Right lobe of liver (tissue), 6 donors: ENCODE results near the gene TAOK3. TPM values are rescaled to one million over a fixed set of nuclear protein-coding genes. Genes with fewer than 3 reads are reported as not detected.
A peak's percentile ranks its signal among the peaks of the same experiment; 100 is the strongest.

Source experiments
- ATAC-seq, 4 donors: fragments of 200-7000 bp; cut with Tn5 transposase; one replicate each; pipeline ENCODE4 v1.9.1; 2020; ENCODE audit warnings: mild to moderate bottlenecking in 4 of 4, moderate library complexity in 4 of 4
- DNase-seq, 3 donors: peaks; one replicate each; pipeline ENCODE4 v3.0.0-alpha.2; 2020
- H3K27ac ChIP-seq, 3 donors: fragments of 200-600 bp; one replicate each; pipeline ENCODE4 v1.8.0; 2022
- H3K27me3 ChIP-seq, 2 donors: fragments of 200-600 bp; one replicate each; pipeline ENCODE4 v1.8.0; 2022
- H3K36me3 ChIP-seq, 4 donors: fragments of 200-600 bp; sonication (generic) in 1 of 4; one replicate each; pipeline versions ENCODE4 v1.5.1 to v1.8.0; 2017 to 2022; ENCODE audit warnings: control low read depth in 1 of 4
- H3K4me1 ChIP-seq, 4 donors: fragments of 200-600 bp; sonication (generic) in 1 of 4; one replicate each; pipeline versions ENCODE4 v1.5.1 to v1.8.0; 2017 to 2022; ENCODE audit warnings: control low read depth in 1 of 4
- H3K4me3 ChIP-seq, 3 donors: fragments of 200-600 bp; one replicate each; pipeline ENCODE4 v1.8.0; 2022
- H3K9me3 ChIP-seq, 4 donors: fragments of 200-600 bp; sonication (generic) in 1 of 4; one replicate each; pipeline versions ENCODE4 v1.5.1 to v1.8.0; 2017 to 2022; ENCODE audit warnings: control low read depth in 1 of 4
- CTCF ChIP-seq, 4 donors: fragments of 200-600 bp in 3 of 4; fragments of 450-650 bp in 1 of 4; IDR thresholded peaks; one replicate each; pipeline versions ENCODE4 v1.5.1 to v1.8.0; 2016 to 2022; ENCODE audit warnings: antibody characterized with exemption in 4 of 4, mild to moderate bottlenecking in 2 of 4
- POLR2A ChIP-seq: fragments of 450-650 bp; IDR thresholded peaks from one replicate; pipeline ENCODE4 v1.6.1; 2017; ENCODE audit warnings: antibody characterized with exemption, mild to moderate bottlenecking
- WGBS: methylation state at CpG from one replicate; pipeline ENCODE4 v1.1.6; 2018; ENCODE audit warnings: low coverage, low lambda C conversion rate; ENCODE audit not compliant: insufficient coverage; ENCODE audit errors: missing lambda C conversion rate; 5-methylcytosine and 5-hydroxymethylcytosine counted together
- intact Hi-C, 2 donors: fragments of 100-400 bp; cut with DNase I; formaldehyde crosslinking; loops; one replicate each; pipeline versions ENCODE4 v1.11.2 to v1.14.1; 2022
- total RNA-seq, 6 experiments: library from RNA; depleted of rRNA in 2 of 6; stranded (reverse); fragments of >200 nt in 2 of 6; fragmentation: NEBNext Ultra II Directional in 3 of 6; extraction: Animal tissue kit (Norgen Biotek cat#: 25700) in 3 of 6; gene quantifications; one replicate each; pipeline versions ENCODE4 v1.1.0 to v1.2.4, GENCODE V29; 2016 to 2023
- donor health status: DM: no; HTN: yes; CAD: no.
- donor health status: DM: no; HTN: no; CAD: no.
- donor health status: DM: no; HTN: no; CAD: no.
- donor health status: DM: no; HTN: yes; CAD: no.
- donor health status: DM: no; HTN: yes; CAD: no.

The TAOK3 gene
- total RNA-seq, 6 experiments from 2014 or later = 12.2 to 21.9 (median 17.7) TPM

DNA sequence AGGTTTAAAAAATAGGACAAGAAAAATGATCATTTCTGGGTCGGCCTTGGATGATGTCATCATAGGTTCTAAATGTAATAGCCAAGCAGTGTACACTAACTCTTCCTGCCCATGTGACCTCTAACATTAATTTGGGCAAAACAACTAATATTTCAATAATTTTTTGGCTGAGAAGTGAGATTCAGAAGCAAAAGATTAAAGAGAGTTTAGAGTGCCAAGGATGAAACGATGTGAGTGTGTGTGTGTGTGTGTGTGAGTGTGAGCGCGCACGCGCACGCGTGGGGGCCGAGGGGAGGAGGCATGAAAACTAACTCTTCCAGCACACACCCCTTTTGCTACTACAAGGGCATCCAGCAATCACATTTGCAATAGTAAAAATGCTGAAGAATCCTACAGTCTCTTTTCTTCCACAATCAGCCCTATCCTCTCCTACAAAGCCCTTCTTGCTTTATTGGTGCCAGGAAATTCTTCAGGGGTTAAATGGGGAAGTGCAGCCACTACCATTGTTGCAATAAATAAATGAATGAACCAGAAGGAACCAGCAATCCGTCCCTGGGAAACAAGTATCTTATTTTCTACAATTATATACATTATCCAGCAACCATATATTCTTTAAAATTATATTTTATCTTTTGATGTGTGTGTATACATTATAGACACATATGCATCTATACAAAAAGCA lies 183.9 kb downstream of the TAOK3 start:
- intact Hi-C loops = loop anchor here in 1 of 2 donors (10.0 kb wide), 1 partner anchor 186 kb away; the partner anchor contains the start of genes SUDS3 and TAOK3
- DNase-seq (no peak), ATAC-seq (no peak)
- H3K9me3 ChIP-seq = no peaks in the 10 kb centered on the region
- TF ChIP-seq POLR2A (no peak), CTCF (IDR thresholded peaks at IDR 0.05) (no peak)
- H3K27ac ChIP-seq = no peak overlapping the region
- H3K27me3 ChIP-seq = no peaks in the 10 kb centered on the region
- 71% methylated on average over 10 of the region's 10 CpGs for WGBS
- H3K4me1 ChIP-seq = peaks cover 0 to 2% (median 0%) of the 10 kb centered on the region in 4 donors
- no peak overlapping the region for H3K4me3 ChIP-seq
- H3K36me3 ChIP-seq = no peaks in the 10 kb centered on the region

- TF ChIP-seq POLR2A = no peak
- no peak for TF ChIP-seq CTCF (IDR thresholded peaks at IDR 0.05)
- intact Hi-C loops = loop anchor here in 1 of 2 donors (10.0 kb wide), 1 partner anchor 187 kb away; the partner anchor contains the start of genes SUDS3 and TAOK3
- peaks cover 0 to 12% (median under 1%) of the 10 kb centered on the region in 4 donors for H3K4me1 ChIP-seq
- no peaks in the 10 kb centered on the region for H3K9me3 ChIP-seq
- no peaks in the 10 kb centered on the region for H3K27me3 ChIP-seq
- 84% methylated on average over 6 of the region's 6 CpGs for WGBS
- DNase-seq (no peak), ATAC-seq (no peak)
- no peaks in the 10 kb centered on the region for H3K36me3 ChIP-seq
- no peak overlapping the region for H3K27ac ChIP-seq
- no peak overlapping the region for H3K4me3 ChIP-seq
Measured at GRCh38 chr12:118187751-118188435, 184.8 kb downstream of the TAOK3 start.

- ATAC-seq (no peak), DNase-seq (no peak)
- intact Hi-C loops = loop anchor here in 1 of 2 donors (10.0 kb wide), 1 partner anchor 189 kb away; the partner anchor contains the start of genes SUDS3 and TAOK3
- Histone ChIP-seq H3K4me3 (no peak overlapping the region), H3K4me1 (peaks cover 0 to 20% (median 5%) of the 10 kb centered on the region in 4 donors), H3K27ac (no peak overlapping the region), H3K27me3 (no peaks in the 10 kb centered on the region), H3K9me3 (no peaks in the 10 kb centered on the region), H3K36me3 (peaks cover 0 to 5% (median 0%) of the 10 kb centered on the region in 4 donors)
- no peak for TF ChIP-seq POLR2A
- no peak for TF ChIP-seq CTCF (IDR thresholded peaks at IDR 0.05)
- WGBS = 76% methylated on average over 5 of the region's 5 CpGs
Measured at GRCh38 chr12:118185602-118186397, 186.9 kb downstream of the TAOK3 start.

- DNase-seq = no peak
Measured at GRCh38 chr12:118183711-118184110, 189.0 kb downstream of the TAOK3 start.

More at GRCh38 chr12:118183711-118184110, 189.0 kb downstream of the TAOK3 start:
- TF ChIP-seq POLR2A (no peak), CTCF (IDR thresholded peaks at IDR 0.05) (no peak)
- Histone ChIP-seq H3K4me1 (peaks cover 0 to 20% (median 5%) of the 10 kb centered on the region in 4 donors), H3K36me3 (peaks cover 0 to 17% (median 0%) of the 10 kb centered on the region in 4 donors), H3K4me3 (no peak overlapping the region), H3K9me3 (no peaks in the 10 kb centered on the region), H3K27me3 (no peaks in the 10 kb centered on the region), H3K27ac (peak overlapping the region; percentile 40 to 79 (median 52))
- intact Hi-C loops = loop anchor here (5.0 to 10.0 kb wide), 2 partner anchors 191 to 194 kb away; partner anchors contain the start of genes SUDS3 (in 2 of the 2) and TAOK3 (in 1 of the 2)
- ATAC-seq = peak in 1 of 4 donors; percentile 21
